RKO (cell line): ENCODE data around the gene ZBTB11.
"Not testable (repeated sequence)": the region's sequence is repeated elsewhere in the genome, so short reads cannot be mapped to it uniquely, and the experiment has no call there.

ENCODE experiments used
- DNase-seq: peaks from one replicate; pipeline ENCODE4 v3.0.0-alpha.2; 2016; ENCODE audit warnings: low spot score

ZBTB11 gene

DNA sequence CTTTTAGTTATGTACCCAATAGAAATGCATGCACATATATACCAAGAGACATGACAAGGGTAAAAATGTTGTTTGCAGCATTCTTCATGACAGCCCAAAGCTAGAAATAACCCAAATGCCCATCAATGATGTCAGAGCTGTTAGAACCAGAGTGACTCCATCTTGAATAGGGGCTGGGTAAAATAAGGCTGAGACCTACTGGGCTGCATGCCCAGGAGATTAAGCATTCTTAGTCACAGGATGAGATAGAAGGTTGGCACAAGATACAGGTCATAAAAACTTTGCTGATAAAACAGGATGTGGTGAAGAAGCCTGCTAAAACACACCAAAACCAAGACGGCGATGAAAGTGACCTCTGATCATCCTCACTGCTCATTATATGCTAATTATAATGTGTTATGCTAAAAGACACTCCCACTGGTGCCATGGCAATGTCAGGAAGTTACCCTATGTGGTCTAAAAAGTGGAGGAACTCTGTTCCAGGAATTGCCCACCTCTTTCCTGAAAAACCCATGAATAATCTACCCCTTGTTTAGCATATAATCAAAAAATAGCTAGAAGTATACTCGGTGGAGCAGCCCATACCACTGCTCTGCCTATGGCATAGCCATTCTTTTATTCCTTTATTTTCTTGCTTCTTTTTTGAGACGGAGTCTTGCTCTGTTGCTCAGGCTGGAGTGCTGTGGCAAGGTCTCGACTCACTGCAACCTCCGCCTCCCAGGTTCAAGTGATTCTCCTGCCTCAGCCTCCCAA lies 32.9 kb downstream of the ZBTB11 start:
- DNase-seq: peak; percentile 87

DNA sequence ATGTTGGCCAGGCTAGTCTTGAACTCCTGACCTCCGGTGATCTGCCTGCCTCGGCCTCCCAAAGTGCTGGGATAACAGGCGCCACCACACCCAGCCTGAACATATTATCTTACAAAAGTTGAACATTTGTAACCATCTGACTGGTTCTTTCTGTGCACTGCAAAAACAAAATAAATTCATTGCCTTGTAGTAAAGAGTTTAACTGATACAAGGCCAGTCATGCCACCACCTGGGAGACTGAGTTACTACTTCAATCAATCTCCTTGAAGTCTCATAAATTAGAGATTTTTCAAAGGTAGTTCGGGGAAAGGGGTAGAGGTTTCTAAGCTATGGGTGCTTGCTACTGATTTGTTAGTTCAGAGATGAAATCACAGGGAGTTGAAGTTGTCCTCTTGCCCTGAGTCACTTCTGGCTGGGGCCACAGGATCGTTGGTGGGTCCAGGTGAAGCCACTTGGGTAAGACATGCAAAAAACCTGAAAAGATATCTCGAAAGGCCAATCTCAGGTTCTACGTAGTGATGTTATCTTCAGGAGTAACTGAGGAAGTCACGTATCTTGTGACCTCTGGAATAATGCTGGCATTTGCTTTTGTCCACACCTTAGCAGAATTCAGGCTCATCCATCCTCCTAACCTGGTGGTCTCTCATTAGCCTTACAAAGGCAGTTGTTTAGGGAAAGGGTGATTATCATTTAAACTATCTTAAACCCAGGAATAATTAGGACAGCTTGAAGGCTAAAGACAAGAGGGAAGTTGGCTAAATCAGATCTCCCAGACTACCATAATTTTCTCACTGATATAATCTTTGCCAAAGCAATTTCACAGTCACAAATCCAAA lies 33.7 kb downstream of the ZBTB11 start:
- DNase-seq: no peak

DNA sequence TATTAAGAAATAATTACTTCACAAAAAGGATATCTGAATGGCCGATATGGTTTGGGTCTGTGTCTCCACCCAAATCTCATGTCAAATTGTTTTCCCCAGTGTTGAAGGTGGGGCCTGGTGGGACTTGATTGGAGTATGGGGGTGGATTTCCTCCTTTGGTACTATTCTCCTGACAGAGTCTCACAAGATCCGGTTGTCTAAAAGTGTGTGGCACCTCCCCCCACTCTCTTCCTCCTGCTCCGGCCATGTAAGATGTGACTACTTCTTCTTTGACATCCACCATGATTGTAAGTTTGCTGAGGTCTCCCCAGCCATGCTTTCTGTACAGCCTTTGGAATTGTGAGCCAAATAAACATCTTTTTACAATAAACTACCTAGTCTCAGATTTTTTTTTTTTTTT lies 34.5 kb downstream of the ZBTB11 start:
- DNase-seq: no peak

GRCh38 chr3:101641397-101642115 lies 35.4 kb downstream of the ZBTB11 start:
- not testable (repeated sequence) for DNase-seq

DNA sequence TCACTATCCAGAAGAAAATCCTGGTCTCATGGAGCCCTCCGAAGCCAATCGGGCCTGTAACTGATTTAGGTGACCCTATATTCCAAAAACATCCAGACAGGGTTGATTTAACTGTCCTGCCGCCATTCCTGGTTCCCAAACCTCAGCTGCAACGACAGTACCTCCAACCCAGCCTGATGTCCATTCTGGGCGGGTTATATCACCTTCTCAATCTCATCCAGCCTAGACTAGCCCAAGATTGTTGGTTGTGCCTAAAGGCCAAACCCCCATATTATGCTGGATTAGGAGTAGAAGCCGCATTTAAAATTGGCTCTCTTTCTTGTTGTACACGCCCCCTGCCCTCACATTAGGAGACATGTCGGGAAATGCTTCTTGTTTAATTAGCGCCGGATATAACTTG lies 36.7 kb downstream of the ZBTB11 start:
- DNase-seq: no peak

GRCh38 chr3:101639280-101639963 lies 37.5 kb downstream of the ZBTB11 start:
- DNase-seq: no peak

DNA sequence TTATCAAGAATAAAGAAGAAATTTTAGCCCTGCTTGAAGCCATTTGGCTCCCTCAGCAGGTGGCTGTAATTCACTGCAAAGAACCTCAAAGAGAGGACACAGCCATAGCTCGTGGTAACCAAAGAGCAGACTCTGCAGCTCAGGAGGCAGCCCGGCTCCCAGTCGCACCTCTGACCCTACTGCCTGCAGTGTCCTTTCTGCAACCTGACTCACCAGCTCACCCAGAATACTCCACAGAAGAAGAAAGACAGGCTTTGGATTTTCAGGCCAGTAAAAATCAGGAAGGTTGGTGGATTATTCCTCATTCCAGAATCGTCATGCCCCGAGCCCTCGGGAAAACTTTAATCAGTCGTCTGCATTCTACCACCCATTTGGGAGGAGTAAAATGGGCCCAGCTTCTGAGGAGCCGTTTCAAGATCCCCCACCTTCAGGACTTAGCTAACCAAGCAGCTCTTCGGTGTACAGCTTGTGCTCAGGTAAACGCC lies 38.6 kb downstream of the ZBTB11 start:
- DNase-seq: no peak

DNA sequence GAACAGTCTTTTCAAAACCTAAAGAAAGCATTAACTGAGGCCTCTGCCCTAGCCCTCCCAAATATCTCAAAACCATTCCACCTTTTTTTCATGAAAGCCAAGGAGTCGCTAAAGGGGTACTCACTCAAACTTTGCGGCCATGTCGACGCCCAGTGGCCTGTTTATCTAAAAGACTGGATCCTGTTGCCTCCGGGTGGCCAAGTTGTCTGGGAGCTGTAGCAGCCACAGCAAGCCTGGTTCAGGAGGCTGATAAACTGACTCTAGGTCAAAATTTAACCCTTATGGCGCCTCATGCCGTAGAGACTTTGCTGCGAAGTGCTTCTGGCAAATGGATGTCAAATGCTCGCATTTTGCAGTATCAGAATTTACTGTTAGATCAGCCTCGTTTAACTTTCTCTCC lies 39.5 kb downstream of the ZBTB11 start:
- DNase-seq: no peak

GRCh38 chr3:101635954-101636798 lies 40.8 kb downstream of the ZBTB11 start:
- DNase-seq: peak; percentile 20

- no peak for DNase-seq
Measured at GRCh38 chr3:101635345-101635744, 41.6 kb downstream of the ZBTB11 start.

GRCh38 chr3:101634591-101635196 lies 42.2 kb downstream of the ZBTB11 start:
- no peak for DNase-seq

DNA sequence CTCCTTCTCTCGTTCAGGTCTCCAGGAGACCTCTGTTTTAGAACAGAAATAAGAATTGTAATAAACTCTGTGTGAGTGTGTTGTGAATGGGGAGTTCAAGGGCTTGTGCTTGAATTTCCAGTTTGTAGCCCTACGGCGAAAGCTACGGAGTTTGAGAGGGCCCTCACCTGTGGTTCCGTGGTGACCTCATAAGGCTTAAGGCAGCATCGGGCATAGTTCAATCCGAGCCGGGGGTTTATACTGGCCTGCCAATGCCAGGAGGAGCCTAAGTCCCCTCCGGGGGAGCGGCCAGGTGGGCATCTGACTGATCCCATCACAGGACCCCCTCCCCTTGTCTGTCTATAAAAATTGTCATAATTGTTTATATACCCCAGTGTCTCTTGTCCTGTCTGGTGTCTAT lies 43.7 kb downstream of the ZBTB11 start:
- no peak for DNase-seq

DNA sequence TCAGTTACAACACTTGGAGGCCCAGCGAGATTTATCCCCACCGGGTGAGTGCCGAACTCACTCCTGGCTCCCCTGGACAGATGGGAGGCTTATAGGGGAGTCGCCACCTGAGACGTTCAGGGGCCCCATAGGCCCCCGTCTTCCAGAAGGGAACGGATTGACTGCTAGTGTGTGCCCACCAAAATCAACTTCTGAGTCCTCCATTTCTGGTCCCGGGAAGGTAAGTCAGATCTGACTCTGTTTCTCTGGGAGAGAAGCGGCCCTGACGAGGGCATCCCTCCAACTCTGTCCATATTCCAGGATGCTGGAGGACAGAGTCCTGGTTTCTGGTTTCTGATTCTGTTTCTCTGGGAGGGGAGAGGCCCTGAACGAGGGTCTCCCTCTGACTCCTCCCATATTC lies 44.3 kb downstream of the ZBTB11 start:
- DNase-seq: no peak

DNA sequence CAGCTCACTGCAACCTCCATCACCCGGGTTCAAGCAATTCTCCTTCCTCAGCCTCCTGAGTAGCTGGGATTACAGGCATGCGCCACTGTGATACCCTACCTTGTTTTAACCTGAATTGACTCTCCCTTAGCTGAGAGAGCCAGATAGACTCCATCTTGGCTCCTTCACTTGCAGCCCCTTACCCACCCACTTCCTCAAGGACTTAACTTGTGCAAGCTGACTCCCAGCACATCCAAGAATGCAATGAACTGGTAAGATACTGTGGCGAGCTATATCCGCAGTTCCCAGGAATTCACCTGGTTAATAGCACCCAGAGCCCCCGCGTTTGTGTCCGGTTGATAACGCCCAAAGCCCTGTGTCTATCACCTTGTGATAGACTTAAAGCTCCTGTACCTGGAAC lies 45.0 kb downstream of the ZBTB11 start:
- not testable (repeated sequence) for DNase-seq

- no peak for DNase-seq
Measured at GRCh38 chr3:101631098-101631796, 45.7 kb downstream of the ZBTB11 start.

DNA sequence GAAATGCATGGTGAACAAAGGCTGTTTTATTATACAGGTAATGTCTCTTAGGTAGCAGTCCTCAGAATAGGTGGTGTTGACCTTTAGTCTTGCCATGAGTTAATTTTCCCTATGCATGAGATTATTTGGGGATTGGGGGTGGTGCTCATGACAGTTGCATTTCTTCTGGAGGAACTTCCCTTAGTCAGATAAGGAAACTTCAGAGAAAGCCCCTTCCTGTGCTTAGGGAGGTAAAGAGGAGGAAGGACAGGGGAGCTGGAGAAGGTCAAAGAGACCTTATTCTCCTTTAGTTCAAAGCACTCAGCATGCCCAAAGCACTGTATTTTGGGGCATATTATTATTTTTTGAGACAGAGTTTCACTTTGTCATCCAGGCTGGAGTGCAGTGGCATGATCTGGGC lies 47.7 kb downstream of the ZBTB11 start:
- no peak for DNase-seq

- no peak for DNase-seq
Measured at GRCh38 chr3:101625879-101626278, 51.1 kb downstream of the ZBTB11 start.

- no peak for DNase-seq
Measured at GRCh38 chr3:101624857-101625256, 52.1 kb downstream of the ZBTB11 start.

GRCh38 chr3:101623656-101624055 lies 53.3 kb downstream of the ZBTB11 start:
- no peak for DNase-seq

DNA sequence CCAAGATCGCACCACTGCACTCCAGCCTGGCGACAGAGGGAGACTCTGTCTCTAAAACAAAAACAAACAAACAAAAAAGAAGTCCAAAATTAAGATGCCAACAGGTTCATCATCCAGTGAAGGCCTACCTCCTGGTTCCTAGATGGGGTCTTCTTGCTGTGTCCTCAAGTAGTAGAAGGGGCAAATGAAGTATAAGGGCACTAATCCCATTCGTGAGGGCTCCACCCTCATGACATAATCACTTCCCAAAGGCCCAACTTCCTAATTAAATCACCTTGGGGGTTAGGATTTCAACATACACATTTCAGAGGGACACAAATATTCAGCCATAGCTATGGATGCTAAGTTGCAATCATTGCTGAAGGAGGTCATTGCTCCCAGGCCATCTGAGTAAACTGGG lies 57.2 kb downstream of the ZBTB11 start:
- DNase-seq: no peak
